ENCODE measurements around the gene CLDN5.
"Not testable (repeated sequence)": the region's sequence is repeated elsewhere in the genome, so short reads cannot be mapped to it uniquely, and the experiment has no call there.

CLDN5 gene

DNA sequence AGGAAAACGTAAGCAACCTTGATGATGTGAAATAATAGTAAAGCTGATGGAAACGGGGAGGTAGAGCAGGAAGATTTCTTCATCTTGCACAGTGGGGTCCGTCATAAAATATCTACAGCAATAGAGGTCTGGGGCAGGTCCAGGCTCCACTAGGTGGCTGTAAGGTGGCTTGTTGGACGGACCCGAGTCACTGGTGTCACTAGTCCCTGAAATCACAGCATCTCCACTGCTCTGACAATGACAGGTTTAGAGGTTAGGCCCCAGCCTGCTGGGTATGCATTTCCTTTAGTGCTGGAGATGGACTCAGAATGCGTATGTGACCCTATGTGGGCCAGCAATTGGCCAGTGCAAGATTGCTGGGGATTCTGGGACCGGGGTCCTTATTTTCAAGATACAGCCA, 25.2 kb upstream of the CLDN5 start:
- Mint-ChIP-seq H3K9me3 (peaks cover 18% of the 10 kb centered on the region), H3K4me1 (no peaks in the 10 kb centered on the region), H3K36me3 (ENCODE audit: low read depth) (no peaks in the 10 kb centered on the region), H3K27me3 (ENCODE audit: low read depth, poor library complexity) (peaks cover 18% of the 10 kb centered on the region), H3K27ac (no peak overlapping the region), H3K4me3 (no peak overlapping the region)
- TF ChIP-seq CTCF (IDR thresholded peaks at IDR 0.05) = no peak
- no peak for DNase-seq

GRCh38 chr22:19548964-19549363, 24.8 kb upstream of the CLDN5 start:
- Mint-ChIP-seq H3K36me3 (ENCODE audit: low read depth) (no peaks in the 10 kb centered on the region), H3K4me1 (no peaks in the 10 kb centered on the region), H3K9me3 (peaks cover 14% of the 10 kb centered on the region), H3K27ac (no peak overlapping the region), H3K4me3 (no peak overlapping the region), H3K27me3 (ENCODE audit: low read depth, poor library complexity) (peaks cover 19% of the 10 kb centered on the region)
- no peak for DNase-seq
- TF ChIP-seq CTCF (IDR thresholded peaks at IDR 0.05) = no peak

- not testable (repeated sequence) for DNase-seq; H3K36me3 Mint-ChIP-seq (ENCODE audit: low read depth); H3K9me3 Mint-ChIP-seq; H3K4me3 Mint-ChIP-seq; H3K4me1 Mint-ChIP-seq; H3K27ac Mint-ChIP-seq
- peaks cover 19% of the 10 kb centered on the region for H3K27me3 Mint-ChIP-seq (ENCODE audit: low read depth, poor library complexity)
These were observed 24.2 kb upstream of the CLDN5 start for GRCh38 chr22:19548427-19548826.

DNA sequence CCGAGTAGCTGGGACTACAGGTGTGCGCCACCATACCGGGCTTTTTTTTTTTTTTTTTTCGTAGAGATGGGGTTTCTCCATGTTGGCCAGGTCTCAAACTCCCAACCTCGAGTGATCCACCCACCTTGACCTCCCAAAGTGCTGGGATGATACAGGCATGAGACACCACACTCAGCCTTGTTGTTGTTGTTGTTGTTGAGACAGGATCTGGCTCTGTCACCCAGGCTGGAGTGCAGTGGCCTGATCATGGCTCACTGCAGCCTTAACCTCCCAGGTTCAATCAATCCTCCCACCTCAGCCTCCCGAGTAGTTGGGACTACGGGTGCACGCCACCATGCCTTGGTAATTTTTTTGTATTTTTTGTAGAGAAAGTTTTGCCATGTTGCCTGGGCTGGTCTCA, 23.4 kb upstream of the CLDN5 start:
- H3K27ac Mint-ChIP-seq = no peak overlapping the region

GRCh38 chr22:19546680-19547079, 22.5 kb upstream of the CLDN5 start:
- peaks cover 29% of the 10 kb centered on the region for H3K27me3 Mint-ChIP-seq (ENCODE audit: low read depth, poor library complexity)
- no peak for TF ChIP-seq CTCF (IDR thresholded peaks at IDR 0.05)
- H3K9me3 Mint-ChIP-seq = no peaks in the 10 kb centered on the region
- no peaks in the 10 kb centered on the region for H3K36me3 Mint-ChIP-seq (ENCODE audit: low read depth)
- no peak for DNase-seq
- H3K27ac Mint-ChIP-seq = no peak overlapping the region
- H3K4me1 Mint-ChIP-seq = no peaks in the 10 kb centered on the region
- H3K4me3 Mint-ChIP-seq = no peak overlapping the region

More for the DNA sequence above, 23.4 kb upstream of the CLDN5 start:
- no peaks in the 10 kb centered on the region for H3K4me1 Mint-ChIP-seq
- TF ChIP-seq CTCF (IDR thresholded peaks at IDR 0.05) = no peak
- H3K4me3 Mint-ChIP-seq = no peak overlapping the region
- H3K9me3 Mint-ChIP-seq = peaks cover 5% of the 10 kb centered on the region
- H3K27me3 Mint-ChIP-seq (ENCODE audit: low read depth, poor library complexity) = peaks cover 27% of the 10 kb centered on the region
- H3K36me3 Mint-ChIP-seq (ENCODE audit: low read depth) = no peaks in the 10 kb centered on the region
- no peak for DNase-seq

DNA sequence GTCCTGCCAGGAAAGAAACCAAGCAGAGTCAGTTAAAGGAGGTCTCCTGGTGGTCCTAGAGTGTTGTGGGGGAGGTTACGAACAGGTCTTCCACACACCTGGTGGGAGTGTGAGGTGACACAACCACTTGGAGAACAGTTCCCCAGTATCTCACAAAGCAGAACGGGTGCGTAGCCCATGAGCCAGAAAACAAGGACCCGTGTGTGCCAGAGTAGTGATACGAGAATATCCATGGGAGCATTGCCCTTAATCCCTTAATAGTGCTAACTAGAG, 21.7 kb upstream of the CLDN5 start:
- H3K4me1 Mint-ChIP-seq = no peaks in the 10 kb centered on the region
- TF ChIP-seq CTCF (IDR thresholded peaks at IDR 0.05) = no peak
- H3K4me3 Mint-ChIP-seq = no peak overlapping the region
- no peaks in the 10 kb centered on the region for H3K9me3 Mint-ChIP-seq
- no peak overlapping the region for H3K27ac Mint-ChIP-seq
- no peak for DNase-seq
- H3K27me3 Mint-ChIP-seq (ENCODE audit: low read depth, poor library complexity) = peaks cover 30% of the 10 kb centered on the region
- H3K36me3 Mint-ChIP-seq (ENCODE audit: low read depth) = no peaks in the 10 kb centered on the region

Measured in nephron progenitor cell (in vitro differentiated cells).